Heart right ventricle (tissue), 16 donors: ENCODE data around the gene CNTN4. TPM values are rescaled to one million over a fixed set of nuclear protein-coding genes. Genes with fewer than 3 reads are reported as not detected.

Source experiments
- ATAC-seq, 8 donors: fragments of 200-7000 bp; cut with Tn5 transposase; one replicate each; pipeline ENCODE4 v1.9.1; 2020; ENCODE audit warnings: mild to moderate bottlenecking in 8 of 8, moderate library complexity in 8 of 8, moderate number of reproducible peaks in 1 of 8
- DNase-seq, 2 donors: peaks; one replicate each; pipeline ENCODE4 v3.0.0-alpha.2; 2020
- H3K27ac ChIP-seq, 10 donors: fragments of 200-600 bp; sonication (generic) in 2 of 10; one replicate each; pipeline versions ENCODE4 v1.5.0 to v1.8.0; 2020 to 2022; ENCODE audit warnings: mild to moderate bottlenecking in 3 of 10
- H3K27me3 ChIP-seq, 7 donors: fragments of 200-600 bp; one replicate each; pipeline ENCODE4 v1.8.0; 2021 to 2022; ENCODE audit warnings: mild to moderate bottlenecking in 2 of 7
- H3K36me3 ChIP-seq, 9 donors: fragments of 200-600 bp; sonication (generic) in 1 of 9; one replicate each; pipeline versions ENCODE4 v1.5.0 to v1.8.0; 2020 to 2022; ENCODE audit warnings: mild to moderate bottlenecking in 2 of 9
- H3K4me1 ChIP-seq, 9 donors: fragments of 200-600 bp; sonication (generic) in 1 of 9; one replicate each; pipeline versions ENCODE4 v1.5.0 to v1.8.0; 2020 to 2022; ENCODE audit warnings: mild to moderate bottlenecking in 4 of 9
- H3K4me3 ChIP-seq, 10 donors: fragments of 200-600 bp; sonication (generic) in 2 of 10; one replicate each; pipeline versions ENCODE4 v1.5.0 to v1.8.0; 2020 to 2022; ENCODE audit warnings: mild to moderate bottlenecking in 7 of 10, moderate library complexity in 2 of 10
- H3K9me3 ChIP-seq, 11 donors: fragments of 200-600 bp in 10 of 11; sonication (generic) in 2 of 11; one replicate each; pipeline versions ENCODE4 v1.5.0 to v1.8.0; 2013 to 2022; ENCODE audit warnings: mild to moderate bottlenecking in 2 of 11, control low read depth in 1 of 11, moderate library complexity in 1 of 11
- CTCF ChIP-seq, 9 donors: fragments of 200-600 bp; sonication (generic) in 2 of 9; IDR thresholded peaks; one replicate each; pipeline versions ENCODE4 v1.5.0 to v1.8.0; 2021 to 2022; ENCODE audit warnings: antibody characterized with exemption in 9 of 9, mild to moderate bottlenecking in 5 of 9, moderate library complexity in 1 of 9
- WGBS, 2 donors: extraction: QIAGEN DNeasy Blood & Tissue Kit; methylation state at CpG; one replicate each; pipeline ENCODE4 v1.1.7; 2013; ENCODE audit warnings: inconsistent platforms in 1 of 2; 5-methylcytosine and 5-hydroxymethylcytosine counted together
- intact Hi-C, 10 donors: fragments of 100-400 bp; cut with DNase I; formaldehyde crosslinking; loops; one replicate each; pipeline versions ENCODE4 v1.11.1 to v1.14.2; 2022
- polyA plus RNA-seq, 2 donors: library from polyadenylated mRNA; stranded (reverse); fragments of 200-250 nt; gene quantifications; one replicate each; pipeline ENCODE4 v1.2.3, GENCODE V29; 2013
- total RNA-seq, 10 donors: library from RNA; stranded (reverse); fragmentation: NEBNext Ultra II Directional in 3 of 10; extraction: Animal tissue kit (Norgen Biotek cat#: 25700) in 3 of 10; gene quantifications; one replicate each; pipeline versions ENCODE4 v1.2.1 to v1.2.4, GENCODE V29; 2021 to 2023
- donor health status: Arrhythmogenic right ventricular cardiomyopathy.
- donor health status: ischemic (EF 13 %, LVEDD 7.1; RV severe dilation, severe dysfunction).
- donor health status: healthy with polysubstance abuse.
- donor health status: DM: no; HTN: yes; CAD: no.
- donor health status: DM: no; HTN: no; CAD: no.
- donor health status: ischemic (EF 25% LVEDD 6.9; RV normal size, moderate dysfunction).
- donor health status: ischemic (EF 25% LVEDD 5.7; RV mildly dilated, moderate dysfunction).
- donor health status: healthy.
- donor health status: DM: yes; HTN: yes; CAD: no.
- donor health status: Ischemic cardiomyopathy.
- donor health status: ischemic (EF 35%, LVEDD 5.7; RV mildly dilated, moderate dysfunction).
- donor health status: nonischemic (EF 11% LVEDD 7.7; RV severe dilation, severe dysfunction).
- donor health status: DM: yes; HTN: yes; CAD: no.
- donor health status: PGD.
- donor health status: ischemic (EF 29% LVEDD 5.4; RV normal size, mild dysfunction).
- donor health status: nonischemic (EF 23%, LVEDD 6.1; RV moderate dilation, normal function).

The CNTN4 gene
- total and polyA plus RNA-seq, 12 donors: 0.48 to 4.7 (median 2.5) TPM

GRCh38 chr3:2211568-2211967 lies 112.9 kb downstream of the CNTN4 start:
- Histone ChIP-seq H3K4me1 (no peaks in the 10 kb centered on the region), H3K27me3 (no peaks in the 10 kb centered on the region), H3K9me3 (no peaks in the 10 kb centered on the region), H3K27ac (no peak overlapping the region), H3K4me3 (no peak overlapping the region), H3K36me3 (no peaks in the 10 kb centered on the region)
- TF ChIP-seq CTCF (IDR thresholded peaks at IDR 0.05): no peak
- intact Hi-C loops: no loop called here
- 84 to 88% methylated on average over 2 of the region's 2 CpGs for WGBS, 2 donors
- DNase-seq: no peak
- ATAC-seq: no peak

GRCh38 chr3:2212206-2212605 lies 113.5 kb downstream of the CNTN4 start:
- no peaks in the 10 kb centered on the region for H3K36me3 ChIP-seq
- no peaks in the 10 kb centered on the region for H3K4me1 ChIP-seq

GRCh38 chr3:2218375-2218774 lies 119.7 kb downstream of the CNTN4 start:
- H3K27me3 ChIP-seq: no peaks in the 10 kb centered on the region
- H3K27ac ChIP-seq: no peak overlapping the region
- intact Hi-C loops: no loop called here
- TF ChIP-seq CTCF (IDR thresholded peaks at IDR 0.05): no peak
- DNase-seq (no peak), ATAC-seq (no peak)
- no peaks in the 10 kb centered on the region for H3K4me1 ChIP-seq
- peaks cover 0 to 10% (median 0%) of the 10 kb centered on the region in 11 donors for H3K9me3 ChIP-seq
- H3K36me3 ChIP-seq: no peaks in the 10 kb centered on the region
- WGBS, 2 donors: 86 to 88% methylated on average over 4 of the region's 4 CpGs
- H3K4me3 ChIP-seq: no peak overlapping the region

More at GRCh38 chr3:2212206-2212605, 113.5 kb downstream of the CNTN4 start:
- no peak for TF ChIP-seq CTCF (IDR thresholded peaks at IDR 0.05)
- Histone ChIP-seq H3K9me3 (no peaks in the 10 kb centered on the region), H3K27ac (no peak overlapping the region), H3K27me3 (no peaks in the 10 kb centered on the region), H3K4me3 (no peak overlapping the region)
- 75 to 84% methylated on average over 3 of the region's 3 CpGs for WGBS, 2 donors
- intact Hi-C loops: no loop called here
- DNase-seq (no peak), ATAC-seq (no peak)

GRCh38 chr3:2218816-2219215 lies 120.2 kb downstream of the CNTN4 start:
- Histone ChIP-seq H3K9me3 (peaks cover 0 to 10% (median 0%) of the 10 kb centered on the region in 11 donors), H3K4me1 (no peaks in the 10 kb centered on the region), H3K27me3 (no peaks in the 10 kb centered on the region), H3K27ac (no peak overlapping the region), H3K36me3 (no peaks in the 10 kb centered on the region), H3K4me3 (no peak overlapping the region)
- ATAC-seq: no peak
- no peak for TF ChIP-seq CTCF (IDR thresholded peaks at IDR 0.05)
- intact Hi-C loops: no loop called here
- WGBS, 2 donors: 22 to 35% methylated on average over 2 of the region's 2 CpGs
- DNase-seq: no peak
